Suppressor macrophage (primary cell): ENCODE measurements around the gene HOXA9.

ENCODE experiments used
- DNase-seq, 4 experiments: peaks; one replicate each; pipeline ENCODE4 v3.0.0-alpha.2; 2020 to 2022

The HOXA9 gene

GRCh38 chr7:27187475-27188385, 22.4 kb upstream of the HOXA9 start:
- DNase-seq, result no peak

GRCh38 chr7:27186668-27187474, 21.5 kb upstream of the HOXA9 start:
- DNase-seq, result no peak

GRCh38 chr7:27185854-27186667, 20.7 kb upstream of the HOXA9 start:
- DNase-seq, result peak in 1 of 4 experiments; percentile 27

GRCh38 chr7:27185013-27185853, 19.9 kb upstream of the HOXA9 start, which contains the start of gene HOXA11:
Gene HOXA11 (minus strand): TSS chr7:27185232. CDS start chr7:27185144, 88 bp downstream.
- peak in 1 of 4 experiments; percentile 34 for DNase-seq

- peak in 3 of 4 experiments; percentile 47 to 73 (median 66) for DNase-seq
Observed at GRCh38 chr7:27184337-27185012, 19.1 kb upstream of the HOXA9 start.

GRCh38 chr7:27183682-27184336, 18.5 kb upstream of the HOXA9 start:
- DNase-seq, result peak in 1 of 4 experiments; percentile 52

GRCh38 chr7:27182861-27183681, 17.7 kb upstream of the HOXA9 start:
- no peak for DNase-seq

- no peak for DNase-seq
Observed at GRCh38 chr7:27182285-27182841, 17.0 kb upstream of the HOXA9 start.

- DNase-seq, result no peak
Observed at GRCh38 chr7:27181795-27182275, 16.5 kb upstream of the HOXA9 start.

- no peak for DNase-seq
Observed at GRCh38 chr7:27180431-27181420, 15.4 kb upstream of the HOXA9 start.

GRCh38 chr7:27179503-27180430, 14.4 kb upstream of the HOXA9 start:
- DNase-seq, result peak; percentile 76 to 89 (median 86)

- DNase-seq, result no peak
Observed at GRCh38 chr7:27179030-27179429, 13.7 kb upstream of the HOXA9 start.

- DNase-seq, result no peak
Observed at GRCh38 chr7:27178366-27178765, 13.0 kb upstream of the HOXA9 start.

- no peak for DNase-seq
Observed at GRCh38 chr7:27177795-27178320, 12.5 kb upstream of the HOXA9 start.

GRCh38 chr7:27176962-27177794, 11.8 kb upstream of the HOXA9 start:
- no peak for DNase-seq
